ENCODE results near the gene TMEM134. TPM values are rescaled to one million over a fixed set of nuclear protein-coding genes. Genes with fewer than 3 reads are reported as not detected.

TMEM134 gene
- total and polyA plus RNA-seq, 11 donors: 67.0 to 146 (median 83.6) TPM

DNA sequence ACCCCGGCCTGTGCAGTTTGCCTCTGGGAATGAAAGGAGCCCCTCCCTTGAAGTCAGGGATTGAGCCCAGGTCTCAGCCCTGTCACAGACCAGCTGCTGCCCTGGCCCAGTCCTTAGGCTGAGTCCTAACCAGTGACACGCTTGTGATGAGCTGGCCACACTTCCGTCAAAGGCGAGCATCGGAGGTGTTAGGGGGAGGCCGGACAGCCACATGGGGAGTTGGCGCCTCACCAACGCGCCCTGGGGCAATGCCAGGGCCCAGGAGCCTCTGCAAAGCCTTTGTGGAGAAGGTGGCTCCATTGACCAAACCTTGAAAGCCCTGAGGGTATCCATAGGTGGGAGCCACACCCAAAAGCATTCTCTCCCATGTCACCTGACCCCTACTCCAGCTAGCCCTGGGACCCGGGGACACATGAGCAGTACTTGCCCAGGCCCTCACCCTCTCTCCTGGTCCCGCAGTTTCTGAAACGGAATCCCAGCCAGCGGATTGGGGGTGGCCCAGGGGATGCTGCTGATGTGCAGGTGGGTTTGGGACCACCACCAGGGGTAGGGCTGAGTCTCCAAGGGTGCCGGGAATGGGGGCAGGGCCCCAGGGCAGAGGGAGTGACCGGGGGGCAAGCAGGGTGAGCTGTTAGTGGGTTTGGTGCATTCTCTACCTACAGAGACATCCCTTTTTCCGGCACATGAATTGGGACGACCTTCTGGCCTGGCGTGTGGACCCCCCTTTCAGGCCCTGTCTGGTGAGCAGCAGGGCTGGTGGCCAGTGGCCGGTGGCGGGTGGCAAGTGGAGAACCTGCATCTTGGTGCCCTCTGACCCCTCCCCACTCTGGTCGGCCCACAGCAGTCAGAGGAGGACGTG lies 35.3 kb downstream of the TMEM134 start:
- Histone ChIP-seq H3K27me3 (no peaks in the 10 kb centered on the region), H3K27ac (peak overlapping the region in 1 of 12 donors; percentile 46), H3K4me3 (no peak overlapping the region), H3K9me3 (no peaks in the 10 kb centered on the region), H3K36me3 (peaks cover 0 to 82% (median 66%) of the 10 kb centered on the region in 9 donors), H3K4me1 (peaks cover 7 to 41% (median 14%) of the 10 kb centered on the region in 12 donors)
- DNase-seq: no peak
- ATAC-seq: no peak
- WGBS, 4 donors: 85 to 90% (median 88%) methylated on average over 16 to 22 of the region's 22 CpGs
- no peak for TF ChIP-seq POLR2A (IDR thresholded peaks at IDR 0.05)
- TF ChIP-seq CTCF (IDR thresholded peaks at IDR 0.05): no peak
- intact Hi-C loops (cut with DNase I): no loop called here

DNA sequence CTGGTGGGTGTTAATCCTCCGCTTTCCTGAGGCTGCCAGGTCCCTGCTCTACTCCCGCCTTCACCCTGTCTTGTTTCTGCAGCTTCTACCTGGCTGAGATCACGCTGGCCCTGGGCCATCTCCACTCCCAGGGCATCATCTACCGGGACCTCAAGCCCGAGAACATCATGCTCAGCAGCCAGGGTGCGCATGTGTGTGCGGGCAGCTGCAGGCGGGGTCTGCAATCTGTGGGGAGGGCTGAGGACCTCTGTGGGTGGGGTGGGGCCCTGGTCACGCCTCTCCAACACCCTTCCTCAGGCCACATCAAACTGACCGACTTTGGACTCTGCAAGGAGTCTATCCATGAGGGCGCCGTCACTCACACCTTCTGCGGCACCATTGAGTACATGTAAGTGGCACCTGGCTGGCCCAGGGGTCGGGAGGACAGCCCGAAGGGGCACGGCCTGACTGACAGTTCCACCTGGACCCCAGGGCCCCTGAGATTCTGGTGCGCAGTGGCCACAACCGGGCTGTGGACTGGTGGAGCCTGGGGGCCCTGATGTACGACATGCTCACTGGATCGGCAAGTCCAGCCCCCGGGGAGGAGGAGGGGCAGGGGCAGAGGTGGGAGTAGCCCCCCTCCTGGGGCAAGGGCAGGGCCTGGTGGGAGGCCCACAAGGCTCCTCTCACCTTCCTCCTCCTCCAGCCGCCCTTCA lies 36.2 kb downstream of the TMEM134 start:
- no peaks in the 10 kb centered on the region for H3K9me3 ChIP-seq
- ATAC-seq (no peak), DNase-seq (no peak)
- H3K4me1 ChIP-seq: peaks cover 7 to 41% (median 14%) of the 10 kb centered on the region in 12 donors
- 89 to 95% (median 91%) methylated on average over 13 to 22 of the region's 22 CpGs for WGBS, 4 donors
- intact Hi-C loops (cut with DNase I): no loop called here
- TF ChIP-seq CTCF (IDR thresholded peaks at IDR 0.05) (no peak), POLR2A (IDR thresholded peaks at IDR 0.05) (no peak)
- H3K27me3 ChIP-seq: no peaks in the 10 kb centered on the region
- H3K36me3 ChIP-seq: peaks cover 0 to 74% (median 60%) of the 10 kb centered on the region in 9 donors
- no peak overlapping the region for H3K4me3 ChIP-seq
- no peak overlapping the region for H3K27ac ChIP-seq

GRCh38 chr11:67431346-67432249 lies 37.5 kb downstream of the TMEM134 start:
- DNase-seq: no peak
- Histone ChIP-seq H3K4me1 (peaks cover 7 to 37% (median 14%) of the 10 kb centered on the region in 12 donors), H3K4me3 (no peak overlapping the region), H3K27ac (no peak overlapping the region), H3K36me3 (peaks cover 0 to 67% (median 55%) of the 10 kb centered on the region in 9 donors), H3K9me3 (no peaks in the 10 kb centered on the region), H3K27me3 (no peaks in the 10 kb centered on the region)
- intact Hi-C loops (cut with DNase I): no loop called here
- TF ChIP-seq CTCF (IDR thresholded peaks at IDR 0.05): no peak
- TF ChIP-seq POLR2A (IDR thresholded peaks at IDR 0.05): no peak
- WGBS, 4 donors: 90 to 94% (median 92%) methylated on average over 24 of the region's 24 CpGs
- ATAC-seq: no peak

Data from heart left ventricle (tissue), 16 donors.